Peyer's patch (tissue), 4 donors: ENCODE measurements around the gene PLAC8L1.

Experiments
- POLR2A ChIP-seq, 2 donors: fragments of 450-650 bp; IDR thresholded peaks; one replicate each; pipeline ENCODE4 v1.5.1; 2017; ENCODE audit warnings: antibody characterized with exemption in 2 of 2, mild to moderate bottlenecking in 2 of 2, moderate library complexity in 2 of 2
- TF ChIP-seq, protein P1 (sequence below), 6 experiments: fragments of 450-650 bp in 4 of 6; fragments of 200-600 bp in 2 of 6; sonication (generic) in 1 of 6; IDR thresholded peaks; one replicate each; pipeline ENCODE4 v1.5.1; 2017 to 2019; ENCODE audit warnings: antibody characterized with exemption in 6 of 6, mild to moderate bottlenecking in 3 of 6, moderate library complexity in 1 of 6

DNA sequence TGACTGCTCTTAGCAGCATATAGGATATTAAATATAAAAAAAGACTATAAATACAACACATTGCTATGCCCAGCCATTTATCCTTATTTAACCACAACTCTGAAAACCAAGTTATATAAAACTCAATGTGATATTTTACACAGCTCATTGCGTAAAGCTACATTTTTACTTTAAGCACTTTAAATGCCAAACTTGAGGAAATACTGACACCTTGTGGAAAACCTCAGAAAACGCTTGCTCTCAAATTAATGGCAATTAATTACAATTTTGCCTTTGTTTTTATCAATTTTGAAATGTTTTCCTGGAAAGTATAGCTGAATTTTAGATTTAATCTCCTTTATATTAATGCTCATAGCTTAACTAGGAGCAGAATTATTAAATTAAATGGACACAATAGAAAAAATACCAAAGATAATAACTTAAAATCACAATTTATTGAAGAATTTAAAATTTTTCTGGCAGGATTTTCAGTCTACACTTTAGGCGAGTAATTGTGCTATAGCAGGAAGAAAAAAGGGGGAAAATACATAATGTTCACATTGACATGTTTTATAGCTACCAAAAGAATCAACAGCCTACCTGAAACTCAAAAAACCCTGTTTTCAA, 25.2 kb upstream of the PLAC8L1 start:
- TF ChIP-seq, protein P1, sequence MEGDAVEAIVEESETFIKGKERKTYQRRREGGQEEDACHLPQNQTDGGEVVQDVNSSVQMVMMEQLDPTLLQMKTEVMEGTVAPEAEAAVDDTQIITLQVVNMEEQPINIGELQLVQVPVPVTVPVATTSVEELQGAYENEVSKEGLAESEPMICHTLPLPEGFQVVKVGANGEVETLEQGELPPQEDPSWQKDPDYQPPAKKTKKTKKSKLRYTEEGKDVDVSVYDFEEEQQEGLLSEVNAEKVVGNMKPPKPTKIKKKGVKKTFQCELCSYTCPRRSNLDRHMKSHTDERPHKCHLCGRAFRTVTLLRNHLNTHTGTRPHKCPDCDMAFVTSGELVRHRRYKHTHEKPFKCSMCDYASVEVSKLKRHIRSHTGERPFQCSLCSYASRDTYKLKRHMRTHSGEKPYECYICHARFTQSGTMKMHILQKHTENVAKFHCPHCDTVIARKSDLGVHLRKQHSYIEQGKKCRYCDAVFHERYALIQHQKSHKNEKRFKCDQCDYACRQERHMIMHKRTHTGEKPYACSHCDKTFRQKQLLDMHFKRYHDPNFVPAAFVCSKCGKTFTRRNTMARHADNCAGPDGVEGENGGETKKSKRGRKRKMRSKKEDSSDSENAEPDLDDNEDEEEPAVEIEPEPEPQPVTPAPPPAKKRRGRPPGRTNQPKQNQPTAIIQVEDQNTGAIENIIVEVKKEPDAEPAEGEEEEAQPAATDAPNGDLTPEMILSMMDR (IDR thresholded peaks at IDR 0.05), result peak in 4 of 6 experiments; percentile 43 to 71 (median 66)
- TF ChIP-seq POLR2A (IDR thresholded peaks at IDR 0.05), result no peak
